Esophagus (tissue), 2 donors: ENCODE results near the gene PCBD2. TPM values are rescaled to one million over a fixed set of nuclear protein-coding genes. Genes with fewer than 3 reads are reported as not detected.

Source experiments
- H3K27ac ChIP-seq, 2 donors: one replicate each; pipeline ENCODE4 v1.5.1; 2013; ENCODE audit warnings: low read depth in 2 of 2, mild to moderate bottlenecking in 2 of 2, inconsistent platforms in 1 of 2, low read length in 1 of 2, moderate library complexity in 1 of 2
- H3K27me3 ChIP-seq, 2 donors: one replicate each; pipeline ENCODE4 v1.6.1; 2013; ENCODE audit warnings: low read length in 2 of 2, control low read depth in 1 of 2, mild to moderate bottlenecking in 1 of 2; ENCODE audit not compliant: insufficient read depth in 2 of 2, control insufficient read depth in 1 of 2
- H3K36me3 ChIP-seq, 2 donors: one replicate each; pipeline ENCODE4 v1.6.1; 2013; ENCODE audit warnings: low read length in 1 of 2; ENCODE audit not compliant: control insufficient read depth in 2 of 2, insufficient read depth in 2 of 2
- H3K4me1 ChIP-seq, 2 donors: one replicate each; pipeline ENCODE4 v1.6.1; 2013; ENCODE audit warnings: low read length in 1 of 2; ENCODE audit not compliant: control insufficient read depth in 2 of 2, insufficient read depth in 2 of 2
- H3K4me3 ChIP-seq, 2 donors: one replicate each; pipeline ENCODE4 v1.5.1; 2013; ENCODE audit warnings: low read length in 2 of 2, mild to moderate bottlenecking in 2 of 2, low read depth in 1 of 2, moderate library complexity in 1 of 2
- H3K9me3 ChIP-seq, 2 donors: one replicate each; pipeline ENCODE4 v1.6.1; 2013; ENCODE audit warnings: mild to moderate bottlenecking in 2 of 2, low read depth in 1 of 2, low read length in 1 of 2, moderate library complexity in 1 of 2; ENCODE audit not compliant: control insufficient read depth in 2 of 2, insufficient read depth in 1 of 2
- WGBS, 2 donors: extraction: QIAGEN DNeasy Blood & Tissue Kit; methylation state at CpG; one replicate each; pipeline ENCODE4 v1.1.7; 2013; 5-methylcytosine and 5-hydroxymethylcytosine counted together
- polyA plus RNA-seq, 2 donors: library from polyadenylated mRNA; stranded (reverse); fragments of 200-250 nt; gene quantifications; one replicate each; pipeline ENCODE4 v1.2.3, GENCODE V29; 2013
- donor health status: healthy with polysubstance abuse.
- donor health status: Bipolar disorder and iron deficiency.

PCBD2 gene
- polyA plus RNA-seq, 2 donors = 5.7 to 6.0 TPM

GRCh38 chr5:134920848-134921575 lies 16.1 kb downstream of the PCBD2 start:
- Histone ChIP-seq H3K4me3 (no peak overlapping the region), H3K27me3 (no peaks in the 10 kb centered on the region), H3K4me1 (peaks cover 0 to 2% of the 10 kb centered on the region in 2 donors), H3K36me3 (peaks cover 0 to 13% of the 10 kb centered on the region in 2 donors), H3K9me3 (no peaks in the 10 kb centered on the region), H3K27ac (no peak overlapping the region)
- 93 to 94% methylated on average over 9 of the region's 9 CpGs for WGBS, 2 donors

DNA sequence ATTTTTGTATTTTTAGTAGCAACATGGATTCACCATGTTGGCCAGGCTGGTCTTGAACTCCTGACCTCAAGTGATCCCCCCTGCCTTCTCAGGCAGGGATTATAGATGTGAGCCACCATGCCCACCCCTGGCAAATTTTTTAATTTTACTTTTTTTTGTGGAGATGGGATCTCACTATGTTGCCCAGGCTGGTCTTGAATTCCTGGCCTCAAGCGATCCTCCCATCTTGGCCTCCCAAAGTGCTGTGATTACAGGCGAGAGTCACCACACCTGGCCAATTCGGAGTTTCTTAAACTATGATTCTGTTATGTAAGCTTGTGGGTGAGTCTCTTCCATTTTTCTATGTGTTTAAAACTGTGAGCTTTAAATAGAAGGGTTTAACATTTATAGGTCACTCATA lies 27.6 kb downstream of the PCBD2 start:
- Histone ChIP-seq H3K4me3 (no peak overlapping the region), H3K27ac (no peak overlapping the region), H3K27me3 (no peaks in the 10 kb centered on the region), H3K36me3 (peaks cover 2 to 8% of the 10 kb centered on the region in 2 donors), H3K4me1 (no peaks in the 10 kb centered on the region), H3K9me3 (no peaks in the 10 kb centered on the region)
- 98 to 99% methylated on average over 3 of the region's 3 CpGs for WGBS, 2 donors

GRCh38 chr5:134934202-134934601 lies 29.3 kb downstream of the PCBD2 start:
- H3K36me3 ChIP-seq = peaks cover 5 to 8% of the 10 kb centered on the region in 2 donors
- no peak overlapping the region for H3K4me3 ChIP-seq
- no peak overlapping the region for H3K27ac ChIP-seq
- 95 to 96% methylated on average over 5 of the region's 5 CpGs for WGBS, 2 donors
- H3K9me3 ChIP-seq = no peaks in the 10 kb centered on the region
- H3K4me1 ChIP-seq = no peaks in the 10 kb centered on the region
- H3K27me3 ChIP-seq = no peaks in the 10 kb centered on the region

- no peaks in the 10 kb centered on the region for H3K4me1 ChIP-seq
- peaks cover 3 to 8% of the 10 kb centered on the region in 2 donors for H3K36me3 ChIP-seq
- 69 to 75% methylated on average over 12 of the region's 12 CpGs for WGBS, 2 donors
- peak overlapping the region in 1 of 2 donors; percentile 30 for H3K27ac ChIP-seq
- no peak overlapping the region for H3K4me3 ChIP-seq
- no peaks in the 10 kb centered on the region for H3K9me3 ChIP-seq
- H3K27me3 ChIP-seq = no peaks in the 10 kb centered on the region
Observed at GRCh38 chr5:134935711-134936602, 31.0 kb downstream of the PCBD2 start.

DNA sequence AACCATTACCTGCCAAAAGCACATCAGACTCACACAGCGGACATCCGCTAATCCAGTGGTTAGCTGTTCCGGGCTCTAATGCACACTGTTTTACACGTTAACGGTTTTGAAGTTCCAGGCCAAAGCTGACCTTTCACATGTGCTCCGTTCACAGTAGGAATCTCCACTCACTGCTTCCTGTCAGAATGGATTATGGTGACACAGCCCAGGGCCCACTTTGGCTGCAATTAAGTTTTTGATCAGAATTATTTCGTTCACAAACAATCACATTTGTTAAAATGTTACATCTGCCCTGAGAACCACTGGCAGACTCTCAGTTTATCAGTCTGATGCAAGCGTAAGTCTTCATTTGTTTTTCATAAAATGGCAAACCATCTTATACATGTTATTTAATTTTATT lies 32.6 kb downstream of the PCBD2 start:
- 87 to 93% methylated on average over 8 of the region's 8 CpGs for WGBS, 2 donors
- Histone ChIP-seq H3K27ac (no peak overlapping the region), H3K4me3 (no peak overlapping the region), H3K9me3 (no peaks in the 10 kb centered on the region), H3K36me3 (peaks cover 3 to 8% of the 10 kb centered on the region in 2 donors), H3K27me3 (no peaks in the 10 kb centered on the region), H3K4me1 (no peaks in the 10 kb centered on the region)

- WGBS, 2 donors = 89% methylated on average over 6 of the region's 6 CpGs
- H3K36me3 ChIP-seq = peaks cover 3 to 8% of the 10 kb centered on the region in 2 donors
- H3K27ac ChIP-seq = no peak overlapping the region
- no peaks in the 10 kb centered on the region for H3K4me1 ChIP-seq
- no peaks in the 10 kb centered on the region for H3K27me3 ChIP-seq
- no peaks in the 10 kb centered on the region for H3K9me3 ChIP-seq
- no peak overlapping the region for H3K4me3 ChIP-seq
Observed at GRCh38 chr5:134938030-134938429, 33.1 kb downstream of the PCBD2 start.

- Histone ChIP-seq H3K27me3 (no peaks in the 10 kb centered on the region), H3K36me3 (peaks cover 3 to 8% of the 10 kb centered on the region in 2 donors), H3K27ac (no peak overlapping the region), H3K4me3 (no peak overlapping the region), H3K9me3 (no peaks in the 10 kb centered on the region), H3K4me1 (no peaks in the 10 kb centered on the region)
- 95 to 98% methylated on average over 1 of the region's 1 CpG for WGBS, 2 donors
Observed at GRCh38 chr5:134939500-134939899, 34.6 kb downstream of the PCBD2 start.

- Histone ChIP-seq H3K9me3 (no peaks in the 10 kb centered on the region), H3K4me1 (no peaks in the 10 kb centered on the region), H3K27ac (no peak overlapping the region), H3K27me3 (no peaks in the 10 kb centered on the region), H3K36me3 (peaks cover 0 to 3% of the 10 kb centered on the region in 2 donors), H3K4me3 (no peak overlapping the region)
- WGBS, 2 donors = 77 to 87% methylated on average over 1 of the region's 1 CpG
Observed at GRCh38 chr5:134943547-134943946, 38.6 kb downstream of the PCBD2 start.

GRCh38 chr5:134944630-134945029 lies 39.7 kb downstream of the PCBD2 start:
- Histone ChIP-seq H3K27ac (no peak overlapping the region), H3K4me1 (peaks cover 0 to 4% of the 10 kb centered on the region in 2 donors), H3K9me3 (no peaks in the 10 kb centered on the region), H3K27me3 (no peaks in the 10 kb centered on the region), H3K36me3 (no peaks in the 10 kb centered on the region), H3K4me3 (no peak overlapping the region)
- 82 to 83% methylated on average over 1 of the region's 1 CpG for WGBS, 2 donors
